Measurements from ENCODE around the gene USP10.

The USP10 gene

GRCh38 chr16:84699712-84700445 lies at the start of gene USP10:
Gene USP10 (plus strand): TSS chr16:84700000. CDS start chr16:84700091, 91 bp downstream.
- peak; percentile 81 for DNase-seq

GRCh38 chr16:84650062-84650991 lies 49.5 kb upstream of the USP10 start:
- DNase-seq: no peak

- DNase-seq: no peak
These were observed 47.2 kb upstream of the USP10 start for GRCh38 chr16:84652566-84652965.

- DNase-seq: no peak
These were observed 45.6 kb upstream of the USP10 start for GRCh38 chr16:84654238-84654637.

- no peak for DNase-seq
These were observed 44.8 kb upstream of the USP10 start for GRCh38 chr16:84654998-84655397.

- DNase-seq: no peak
These were observed 43.2 kb upstream of the USP10 start for GRCh38 chr16:84656649-84657048.

- no peak for DNase-seq
These were observed 42.5 kb upstream of the USP10 start for GRCh38 chr16:84657229-84657837.

- DNase-seq: no peak
These were observed 41.1 kb upstream of the USP10 start for GRCh38 chr16:84658690-84659089.

GRCh38 chr16:84659656-84660300 lies 40.0 kb upstream of the USP10 start:
- DNase-seq: no peak

GRCh38 chr16:84660973-84661372 lies 38.8 kb upstream of the USP10 start:
- no peak for DNase-seq

- DNase-seq: no peak
These were observed 38.3 kb upstream of the USP10 start for GRCh38 chr16:84661418-84662060.

GRCh38 chr16:84662471-84662870 lies 37.3 kb upstream of the USP10 start:
- no peak for DNase-seq

- no peak for DNase-seq
These were observed 36.2 kb upstream of the USP10 start for GRCh38 chr16:84663433-84664101.

GRCh38 chr16:84665359-84665758 lies 34.4 kb upstream of the USP10 start:
- no peak for DNase-seq

- DNase-seq: no peak
These were observed 34.0 kb upstream of the USP10 start for GRCh38 chr16:84665843-84666242.

- no peak for DNase-seq
These were observed 32.0 kb upstream of the USP10 start for GRCh38 chr16:84667600-84668309.

- no peak for DNase-seq
These were observed 29.7 kb upstream of the USP10 start for GRCh38 chr16:84670063-84670462.

GRCh38 chr16:84672276-84673202 lies 27.3 kb upstream of the USP10 start:
- peak; percentile 43 for DNase-seq

GRCh38 chr16:84673203-84673535 lies 26.6 kb upstream of the USP10 start:
- DNase-seq: no peak

- no peak for DNase-seq
These were observed 26.2 kb upstream of the USP10 start for GRCh38 chr16:84673561-84673960.

Measured in NCI-H1092 treated with DMSO at 0.1 percent for 48 hours (cell line).